ENCODE measurements around the gene RPS10.

DNA sequence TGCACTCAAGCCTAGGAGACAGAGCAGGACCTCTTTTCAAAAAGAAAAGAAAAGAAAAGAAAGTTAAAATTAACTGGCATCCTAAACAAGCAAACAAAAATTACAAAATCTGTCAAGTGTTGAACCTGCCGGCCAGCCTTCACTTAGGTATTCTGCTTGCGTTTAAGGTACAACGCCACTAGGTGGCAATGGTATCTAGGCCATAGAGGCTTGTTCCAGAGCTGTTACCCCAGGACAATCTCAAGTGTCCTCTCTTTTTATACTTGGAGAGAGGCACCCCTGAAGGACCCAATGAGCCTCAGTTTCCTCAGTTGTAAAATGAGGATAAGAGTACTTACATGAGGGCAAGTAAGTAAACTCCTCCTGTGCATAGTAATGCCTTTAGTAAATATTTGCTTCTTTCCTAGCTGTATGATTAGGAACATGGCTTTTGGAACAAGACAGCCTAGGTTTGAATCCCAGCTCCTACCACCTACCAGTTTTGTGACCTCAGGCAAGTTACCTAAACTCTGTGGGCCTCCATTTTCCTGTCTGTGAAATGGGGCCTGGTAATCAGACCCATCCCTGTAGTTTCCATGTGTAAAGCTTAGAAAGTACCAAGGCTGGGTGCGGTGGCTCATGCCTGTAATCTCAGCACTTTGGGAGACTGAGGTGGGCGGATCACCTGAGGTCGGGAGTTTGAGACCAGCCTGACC lies 34.2 kb upstream of the RPS10 start:
- no peak for TF ChIP-seq POLR2AphosphoS5 (IDR thresholded peaks at IDR 0.05; ENCODE audit: low read depth, low read length)
- TF ChIP-seq POLR2A (IDR thresholded peaks at IDR 0.05; ENCODE audit: low read depth, low read length), result no peak
- no peak for TF ChIP-seq TAF1 (IDR thresholded peaks at IDR 0.05; ENCODE audit: borderline replicate concordance, low read depth, low read length)
